GM12872 (cell line): Measurements from ENCODE around the gene PLK3.

Source experiments
- CTCF ChIP-seq: IDR thresholded peaks from 3 replicates; pipeline ENCODE4 v1.5.1; 2011; ENCODE audit warnings: low read depth, mild to moderate bottlenecking, low read length, moderate library complexity; ENCODE audit not compliant: insufficient read depth

Gene PLK3

GRCh38 chr1:44832056-44832705, 32.0 kb downstream of the PLK3 start:
- no peak for TF ChIP-seq CTCF

DNA sequence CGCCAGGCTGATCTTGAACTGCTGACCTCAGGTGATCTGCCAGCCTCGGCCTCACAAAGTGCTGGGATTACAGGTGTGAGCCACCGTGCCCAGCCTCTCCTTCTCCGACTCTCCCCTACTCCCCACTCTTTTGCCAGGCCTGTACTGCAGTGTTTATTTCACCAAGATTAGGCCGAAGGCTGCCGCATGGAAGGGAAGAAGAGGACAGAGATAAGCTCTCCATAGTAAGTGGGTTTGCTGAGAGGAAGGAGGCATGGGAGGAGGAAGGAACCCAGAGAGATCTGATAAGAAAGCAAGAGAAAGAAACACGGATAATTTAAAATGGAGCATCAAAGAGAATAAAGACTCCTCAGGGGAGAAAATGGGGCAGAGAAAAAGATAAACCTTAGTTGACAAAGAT, 34.2 kb downstream of the PLK3 start:
- no peak for TF ChIP-seq CTCF

GRCh38 chr1:44835738-44836675, 35.8 kb downstream of the PLK3 start:
- TF ChIP-seq CTCF: peak; percentile 89

DNA sequence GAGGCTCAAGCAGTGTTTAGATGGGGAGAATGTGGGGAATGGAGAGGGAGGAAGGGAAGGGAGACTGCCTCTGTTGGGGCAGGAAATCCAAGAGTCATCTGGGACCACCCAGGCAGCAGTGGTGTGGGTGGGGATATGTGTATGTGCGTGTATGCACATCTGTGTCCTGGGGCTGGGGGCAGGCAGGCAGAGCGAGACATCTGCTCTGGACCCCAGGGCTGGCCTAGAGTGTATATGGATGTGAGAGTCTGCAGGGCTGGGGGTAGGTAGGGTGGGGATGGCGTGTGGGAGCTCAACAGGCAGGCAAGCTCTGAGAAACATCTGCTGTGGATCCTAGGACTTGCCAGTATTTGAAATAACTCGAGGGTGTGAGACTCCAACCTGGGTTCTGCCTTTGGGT, 39.4 kb downstream of the PLK3 start:
- no peak for TF ChIP-seq CTCF

DNA sequence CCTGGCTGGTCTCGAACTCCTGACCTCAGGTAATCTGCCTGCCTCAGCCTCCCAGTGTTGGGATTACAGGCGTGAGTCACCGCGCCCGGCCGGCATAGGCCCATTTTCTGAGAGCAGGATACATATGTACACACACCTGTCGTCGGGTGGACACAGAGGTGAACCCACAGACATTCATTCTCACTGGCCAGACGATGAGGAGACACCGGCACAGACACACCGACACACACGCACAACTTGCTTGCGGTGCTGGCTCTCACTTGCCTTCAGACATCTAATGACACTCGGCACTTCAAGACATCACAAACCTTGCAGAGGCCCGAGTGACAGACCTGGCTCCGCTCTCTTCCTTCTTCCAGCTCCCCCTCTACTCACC, 42.3 kb downstream of the PLK3 start:
- no peak for TF ChIP-seq CTCF

DNA sequence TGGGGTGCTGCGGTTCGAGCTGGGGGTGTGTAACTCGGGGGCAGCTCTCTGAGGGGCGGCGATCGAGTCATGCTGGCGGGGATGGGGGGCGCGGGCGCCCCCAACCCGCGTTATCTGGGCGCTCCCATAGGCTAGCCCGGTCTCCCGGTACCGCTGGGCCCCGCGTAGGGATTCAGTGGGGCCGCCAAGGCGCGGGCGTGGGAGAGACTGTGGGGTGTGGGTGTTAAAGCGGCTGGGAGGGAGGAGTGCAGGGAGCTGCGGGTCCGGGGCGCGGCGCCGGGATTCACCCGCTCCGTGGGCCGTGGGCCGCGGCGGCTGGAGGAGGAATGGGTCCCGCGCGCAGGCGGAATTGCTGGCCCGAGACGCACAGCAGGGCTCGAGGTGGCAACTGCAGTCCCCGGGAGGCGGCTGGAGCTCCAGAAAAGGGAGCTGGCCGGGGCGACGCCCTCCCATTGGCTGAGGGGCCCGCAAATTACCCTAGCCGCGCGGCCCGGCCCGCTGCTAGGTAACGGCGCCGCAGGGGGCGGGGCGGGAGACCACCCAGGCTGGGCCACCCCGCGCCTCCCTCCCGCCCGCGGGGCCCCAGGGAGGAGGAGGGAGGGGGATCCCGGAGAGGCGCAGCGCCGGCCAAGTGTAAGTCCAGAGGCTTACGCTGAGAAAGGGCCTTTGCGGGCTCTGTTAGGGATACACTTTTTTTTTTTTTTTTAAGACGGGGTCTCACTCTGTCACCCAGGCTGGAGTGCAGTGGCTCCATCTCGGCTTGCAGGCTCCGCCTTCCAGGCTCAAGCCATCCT, 42.9 kb downstream of the PLK3 start, which contains the start of gene PTCH2:
TSS of gene PTCH2 (minus strand) at position 392 of the 794 bp plus-strand sequence. CDS start at position 71, 321 bp downstream.
- TF ChIP-seq CTCF: no peak

GRCh38 chr1:44846985-44847384, 46.8 kb downstream of the PLK3 start:
- no peak for TF ChIP-seq CTCF
